Measurements from ENCODE around the gene TBC1D9. TPM values are rescaled to one million over a fixed set of nuclear protein-coding genes. Genes with fewer than 3 reads are reported as not detected.

The TBC1D9 gene
- total and polyA plus RNA-seq, 2 experiments from 2014 or later, result 4.4 to 14.4 TPM

- in situ Hi-C loops (cut with MboI), result no loop called here
- no peaks in the 10 kb centered on the region for H3K79me2 ChIP-seq (ENCODE audit: insufficient read depth)
- no peaks in the 10 kb centered on the region for H4K20me1 ChIP-seq (ENCODE audit: insufficient read depth)
- H2AFZ ChIP-seq, result no peak overlapping the region
- peaks cover 9% of the 10 kb centered on the region for H3K27me3 ChIP-seq (replicated peaks; ENCODE audit: insufficient read depth)
- H3K36me3 ChIP-seq (ENCODE audit: low read depth), result no peaks in the 10 kb centered on the region
- H3F3A ChIP-seq (ENCODE audit: insufficient read depth), result no peaks in the 10 kb centered on the region
- TF ChIP-seq EZH2 (IDR thresholded peaks at IDR 0.05; ENCODE audit: insufficient read depth, poor library complexity, severe bottlenecking) (no peak), EZH2phosphoT487 (IDR thresholded peaks at IDR 0.05; ENCODE audit: insufficient read depth, low read depth) (no peak)
- DNase-seq, result no peak
- WGBS, 2 experiments (ENCODE audit: low coverage in 1 of 2, low lambda C conversion rate in 2 of 2, missing lambda C conversion rate in 2 of 2), result 43 to 45% methylated on average over 5 of the region's 5 CpGs
- no peaks in the 10 kb centered on the region for H3K4me1 ChIP-seq (ENCODE audit: insufficient read depth)
- no peak overlapping the region for H3K4me2 ChIP-seq (ENCODE audit: unreplicated experiment)
- no peaks in the 10 kb centered on the region for H3K9me2 ChIP-seq (ENCODE audit: insufficient read depth)
- no peak overlapping the region for H3K27ac ChIP-seq
- H3K9ac ChIP-seq, result no peak overlapping the region
- no peak overlapping the region for H3K4me3 ChIP-seq
- H3K9me3 ChIP-seq (ENCODE audit: low read depth), result no peaks in the 10 kb centered on the region
Measured at GRCh38 chr4:140799686-140800225, 43.6 kb upstream of the TBC1D9 start.

GRCh38 chr4:140793291-140793690 is 37.1 kb upstream of the TBC1D9 start:
- Histone ChIP-seq H3K27me3 (replicated peaks; ENCODE audit: insufficient read depth) (peaks cover 5% of the 10 kb centered on the region; the same call in 1 of the 2 replicates), H3K4me3 (no peak overlapping the region), H3K9ac (no peak overlapping the region), H3K4me1 (ENCODE audit: insufficient read depth) (no peaks in the 10 kb centered on the region), H3K9me3 (ENCODE audit: low read depth) (no peaks in the 10 kb centered on the region), H3K9me2 (ENCODE audit: insufficient read depth) (no peaks in the 10 kb centered on the region), H3K36me3 (ENCODE audit: low read depth) (no peaks in the 10 kb centered on the region), H3K79me2 (ENCODE audit: insufficient read depth) (no peaks in the 10 kb centered on the region), H3K4me2 (ENCODE audit: unreplicated experiment) (no peak overlapping the region), H4K20me1 (ENCODE audit: insufficient read depth) (no peaks in the 10 kb centered on the region), H3F3A (ENCODE audit: insufficient read depth) (no peaks in the 10 kb centered on the region), H2AFZ (no peak overlapping the region), H3K27ac (no peak overlapping the region)
- in situ Hi-C loops (cut with MboI), result no loop called here
- no peak for DNase-seq
- WGBS, 2 experiments (ENCODE audit: low coverage in 1 of 2, low lambda C conversion rate in 2 of 2, missing lambda C conversion rate in 2 of 2), result 66 to 70% methylated on average over 2 of the region's 2 CpGs
- TF ChIP-seq EZH2 (IDR thresholded peaks at IDR 0.05; ENCODE audit: insufficient read depth, poor library complexity, severe bottlenecking), result no peak
- no peak for TF ChIP-seq EZH2phosphoT487 (IDR thresholded peaks at IDR 0.05; ENCODE audit: insufficient read depth, low read depth)

GRCh38 chr4:140790765-140791164 is 34.6 kb upstream of the TBC1D9 start:
- Histone ChIP-seq H3K27me3 (replicated peaks; ENCODE audit: insufficient read depth) (peaks cover 5% of the 10 kb centered on the region; the same call in 1 of the 2 replicates), H3K9ac (no peak overlapping the region), H3K36me3 (ENCODE audit: low read depth) (no peaks in the 10 kb centered on the region), H3K4me2 (ENCODE audit: unreplicated experiment) (no peak overlapping the region), H3K9me3 (ENCODE audit: low read depth) (no peaks in the 10 kb centered on the region), H3K4me3 (no peak overlapping the region), H2AFZ (no peak overlapping the region), H3K79me2 (ENCODE audit: insufficient read depth) (no peaks in the 10 kb centered on the region), H3F3A (ENCODE audit: insufficient read depth) (no peaks in the 10 kb centered on the region), H3K4me1 (ENCODE audit: insufficient read depth) (no peaks in the 10 kb centered on the region), H3K9me2 (ENCODE audit: insufficient read depth) (no peaks in the 10 kb centered on the region), H4K20me1 (ENCODE audit: insufficient read depth) (no peaks in the 10 kb centered on the region), H3K27ac (no peak overlapping the region)
- in situ Hi-C loops (cut with MboI), result no loop called here
- no peak for DNase-seq
- TF ChIP-seq EZH2 (IDR thresholded peaks at IDR 0.05; ENCODE audit: insufficient read depth, poor library complexity, severe bottlenecking), result no peak
- TF ChIP-seq EZH2phosphoT487 (IDR thresholded peaks at IDR 0.05; ENCODE audit: insufficient read depth, low read depth), result no peak
- WGBS, 2 experiments (ENCODE audit: low coverage in 1 of 2, low lambda C conversion rate in 2 of 2, missing lambda C conversion rate in 2 of 2), result 87% methylated on average over 3 of the region's 3 CpGs

- Histone ChIP-seq H3K79me2 (ENCODE audit: insufficient read depth) (no peaks in the 10 kb centered on the region), H4K20me1 (ENCODE audit: insufficient read depth) (no peaks in the 10 kb centered on the region), H3K4me2 (ENCODE audit: unreplicated experiment) (no peak overlapping the region), H3K27ac (no peak overlapping the region), H3K9me3 (ENCODE audit: low read depth) (no peaks in the 10 kb centered on the region), H3F3A (ENCODE audit: insufficient read depth) (no peaks in the 10 kb centered on the region), H3K4me1 (ENCODE audit: insufficient read depth) (no peaks in the 10 kb centered on the region), H3K36me3 (ENCODE audit: low read depth) (no peaks in the 10 kb centered on the region), H3K4me3 (no peak overlapping the region), H3K9ac (no peak overlapping the region), H3K9me2 (ENCODE audit: insufficient read depth) (no peaks in the 10 kb centered on the region), H3K27me3 (replicated peaks; ENCODE audit: insufficient read depth) (peaks cover 5% of the 10 kb centered on the region; the same call in 1 of the 2 replicates), H2AFZ (no peak overlapping the region)
- WGBS, 2 experiments (ENCODE audit: low coverage in 1 of 2, low lambda C conversion rate in 2 of 2, missing lambda C conversion rate in 2 of 2), result 51 to 56% methylated on average over 4 of the region's 4 CpGs
- in situ Hi-C loops (cut with MboI), result no loop called here
- TF ChIP-seq EZH2 (IDR thresholded peaks at IDR 0.05; ENCODE audit: insufficient read depth, poor library complexity, severe bottlenecking) (no peak), EZH2phosphoT487 (IDR thresholded peaks at IDR 0.05; ENCODE audit: insufficient read depth, low read depth) (no peak)
- DNase-seq, result no peak
Measured at GRCh38 chr4:140790171-140790570, 34.0 kb upstream of the TBC1D9 start.

Measured in GM23248 (cell line).